ENCODE measurements around the gene RANBP3L. TPM values are rescaled to one million over a fixed set of nuclear protein-coding genes. Genes with fewer than 3 reads are reported as not detected.

RANBP3L gene
- polyA plus RNA-seq, 1 experiment, result not detected

DNA sequence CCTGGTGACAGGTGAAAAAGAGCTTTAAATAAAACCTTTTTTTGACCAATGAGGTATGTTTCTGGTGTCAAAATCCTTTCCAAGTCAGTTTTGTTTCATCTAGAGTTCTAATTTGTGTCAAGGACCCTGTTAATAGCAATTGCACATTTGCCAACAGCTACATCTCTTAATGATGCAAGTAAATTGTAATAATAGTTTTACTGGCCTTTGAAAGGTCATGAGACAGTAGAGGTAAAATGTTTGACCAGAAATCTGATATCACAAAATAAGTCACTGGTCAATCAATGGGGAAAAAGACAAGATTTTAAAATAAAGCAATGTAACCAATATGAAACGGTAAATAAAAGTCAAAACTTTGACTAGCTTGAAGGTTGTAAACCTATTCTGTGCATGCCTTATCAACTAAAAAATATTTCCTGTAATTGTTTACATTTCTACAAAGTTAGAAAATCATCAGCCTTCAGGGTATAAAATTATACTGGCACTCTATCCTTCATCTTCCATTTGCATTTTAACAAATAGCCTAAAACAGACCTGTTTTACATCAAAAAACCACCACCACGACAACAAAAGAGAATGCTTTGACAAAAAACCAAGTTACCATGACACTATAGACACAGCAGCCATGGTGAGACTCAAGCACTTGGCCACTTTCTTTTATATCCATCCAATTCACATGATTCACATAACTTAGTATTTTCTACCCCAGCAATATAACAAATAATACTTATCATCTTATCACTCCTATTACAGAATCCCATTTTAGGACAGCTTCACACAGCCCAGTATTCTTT, 63.0 kb downstream of the RANBP3L start:
- no peak overlapping the region for H3K27ac ChIP-seq (ENCODE audit: low read depth, low read length)
- no peak for DNase-seq (ENCODE audit: low read depth, low spot score)
- ChIA-PET CTCF (interaction anchor here (0.6 to 2.9 kb wide), 5 partner anchors 27 to 160 kb away, joined by 3 to 12 read pairs (median 4); no protein-coding TSS in a partner anchor), POLR2A (interaction anchor here (0.7 kb wide), 1 partner anchor 11 kb away, joined by 3 read pairs; no protein-coding TSS in a partner anchor)
- no peaks in the 10 kb centered on the region for H3K27me3 ChIP-seq (ENCODE audit: control insufficient read depth, insufficient read depth, low read length)
- H3K4me3 ChIP-seq (ENCODE audit: low read depth, low read length), result no peak overlapping the region
- TF ChIP-seq CTCF (IDR thresholded peaks at IDR 0.05; ENCODE audit: low read depth, low read length), result no peak
- no peaks in the 10 kb centered on the region; the same call in 1 of the 2 replicates for H3K9me3 ChIP-seq (ENCODE audit: control insufficient read depth, insufficient read depth, low read length)

DNA sequence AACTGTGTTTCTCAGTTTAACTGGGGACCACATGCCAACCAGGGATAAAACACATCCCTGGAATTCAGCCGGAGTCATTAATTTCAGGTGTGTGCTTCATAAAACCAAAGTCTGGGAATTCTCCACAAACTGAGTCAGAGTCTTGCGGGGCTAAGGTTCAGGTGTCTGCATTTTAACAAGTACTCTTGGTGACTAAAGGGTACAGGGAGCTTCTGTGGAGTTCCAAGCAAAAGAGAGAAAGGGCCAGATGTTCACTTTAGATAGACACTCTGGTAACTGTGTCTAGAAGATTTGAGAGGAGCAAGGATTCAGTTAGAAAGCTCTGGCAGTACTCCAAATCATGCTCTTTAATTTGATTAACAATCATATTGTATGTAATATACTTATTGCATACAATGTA, 64.0 kb downstream of the RANBP3L start:
- H3K27me3 ChIP-seq (ENCODE audit: control insufficient read depth, insufficient read depth, low read length), result no peaks in the 10 kb centered on the region
- no peaks in the 10 kb centered on the region; the same call in 1 of the 2 replicates for H3K9me3 ChIP-seq (ENCODE audit: control insufficient read depth, insufficient read depth, low read length)
- no peak for TF ChIP-seq CTCF (IDR thresholded peaks at IDR 0.05; ENCODE audit: low read depth, low read length)
- no peak for DNase-seq (ENCODE audit: low read depth, low spot score)
- ChIA-PET CTCF (interaction anchor here (0.6 to 2.9 kb wide), 5 partner anchors 9 to 159 kb away, joined by 3 to 12 read pairs (median 4); no protein-coding TSS in a partner anchor), POLR2A (no interaction called here)
- no peak overlapping the region for H3K4me3 ChIP-seq (ENCODE audit: low read depth, low read length)
- H3K27ac ChIP-seq (ENCODE audit: low read depth, low read length), result no peak overlapping the region

GRCh38 chr5:36236801-36237200, 64.9 kb downstream of the RANBP3L start:
- ChIA-PET POLR2A (interaction anchor here (0.6 kb wide), 1 partner anchor 9 kb away, joined by 7 read pairs; no protein-coding TSS in a partner anchor), CTCF (interaction anchor here (0.6 to 2.9 kb wide), 4 partner anchors 8 to 329 kb away, joined by 3 to 12 read pairs (median 3); no protein-coding TSS in a partner anchor)

GRCh38 chr5:36232533-36232932, 69.2 kb downstream of the RANBP3L start:
- no peak for DNase-seq (ENCODE audit: low read depth, low spot score)
- H3K4me3 ChIP-seq (ENCODE audit: low read depth, low read length), result no peak overlapping the region
- H3K9me3 ChIP-seq (ENCODE audit: control insufficient read depth, insufficient read depth, low read length), result no peaks in the 10 kb centered on the region
- H3K27ac ChIP-seq (ENCODE audit: low read depth, low read length), result no peak overlapping the region
- ChIA-PET POLR2A (no interaction called here), CTCF (no interaction called here)
- no peaks in the 10 kb centered on the region for H3K27me3 ChIP-seq (ENCODE audit: control insufficient read depth, insufficient read depth, low read length)
- TF ChIP-seq CTCF (IDR thresholded peaks at IDR 0.05; ENCODE audit: low read depth, low read length), result no peak

More at GRCh38 chr5:36236801-36237200, 64.9 kb downstream of the RANBP3L start:
- H3K27me3 ChIP-seq (ENCODE audit: control insufficient read depth, insufficient read depth, low read length), result no peaks in the 10 kb centered on the region
- H3K27ac ChIP-seq (ENCODE audit: low read depth, low read length), result no peak overlapping the region
- H3K4me3 ChIP-seq (ENCODE audit: low read depth, low read length), result no peak overlapping the region
- DNase-seq (ENCODE audit: low read depth, low spot score), result no peak
- no peak for TF ChIP-seq CTCF (IDR thresholded peaks at IDR 0.05; ENCODE audit: low read depth, low read length)
- no peaks in the 10 kb centered on the region; the same call in 1 of the 2 replicates for H3K9me3 ChIP-seq (ENCODE audit: control insufficient read depth, insufficient read depth, low read length)

Measured in AG04450 (cell line).